WERI-Rb-1 (cell line): ENCODE measurements around the gene RPS19BP1.
A peak's percentile ranks its signal among the peaks of the same experiment; 100 is the strongest.

Experiments used
- DNase-seq: peaks from one replicate; pipeline ENCODE4 v3.0.0-alpha.2; 2020
- H3K27ac ChIP-seq: fragments of 250-450 bp; sonication (Bioruptor Pico); 2 replicates; pipeline ENCODE4 v1.5.1; 2020; ENCODE audit warnings: mild to moderate bottlenecking, moderate library complexity
- H3K27me3 ChIP-seq: fragments of 250-450 bp; sonication (Bioruptor Pico); 2 replicates; pipeline ENCODE4 v1.5.1; 2021; ENCODE audit warnings: mild to moderate bottlenecking, low read depth, moderate library complexity; ENCODE audit not compliant: insufficient read depth, severe bottlenecking
- H3K36me3 ChIP-seq: fragments of 250-450 bp; sonication (Bioruptor Pico); 2 replicates; pipeline ENCODE4 v1.5.1; 2020; ENCODE audit warnings: mild to moderate bottlenecking, moderate library complexity
- H3K4me3 ChIP-seq: 2 replicates; pipeline ENCODE4 v1.5.1; 2011; ENCODE audit warnings: low read depth, mild to moderate bottlenecking, control low read depth, low read length
- H3K9me3 ChIP-seq: fragments of 250-450 bp; sonication (Bioruptor Pico); 2 replicates; pipeline ENCODE4 v1.5.1; 2021; ENCODE audit warnings: mild to moderate bottlenecking, moderate library complexity; ENCODE audit not compliant: severe bottlenecking
- CTCF ChIP-seq: IDR thresholded peaks from 2 replicates; pipeline ENCODE4 v1.5.1; 2011; ENCODE audit warnings: low read depth, mild to moderate bottlenecking, control low read depth, inconsistent platforms, low read length

The RPS19BP1 gene

DNA sequence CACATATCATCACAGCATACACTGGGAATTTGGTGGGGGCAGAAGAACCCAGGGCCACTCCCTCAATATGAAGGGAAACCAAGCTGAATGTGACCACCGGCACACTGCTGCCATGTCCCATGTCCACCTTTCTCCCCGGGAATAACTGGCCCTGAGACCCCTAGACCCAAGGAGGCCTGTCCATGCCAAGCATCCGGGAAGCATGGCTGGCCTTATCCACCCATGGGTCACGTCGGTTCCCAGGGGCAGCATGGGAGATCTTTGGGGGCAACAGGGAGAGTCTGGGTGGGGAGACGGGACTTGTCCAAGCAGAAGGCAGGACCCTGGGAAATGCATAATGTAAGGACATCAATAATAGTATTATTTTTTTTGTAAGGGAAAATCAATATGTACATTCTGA lies 40.9 kb downstream of the RPS19BP1 start:
- H3K27me3 ChIP-seq, result no peaks in the 10 kb centered on the region
- H3K4me3 ChIP-seq, result no peak overlapping the region
- H3K27ac ChIP-seq, result no peak overlapping the region
- TF ChIP-seq CTCF, result no peak
- H3K36me3 ChIP-seq, result peaks cover 10% of the 10 kb centered on the region
- no peaks in the 10 kb centered on the region for H3K9me3 ChIP-seq
- DNase-seq, result no peak

DNA sequence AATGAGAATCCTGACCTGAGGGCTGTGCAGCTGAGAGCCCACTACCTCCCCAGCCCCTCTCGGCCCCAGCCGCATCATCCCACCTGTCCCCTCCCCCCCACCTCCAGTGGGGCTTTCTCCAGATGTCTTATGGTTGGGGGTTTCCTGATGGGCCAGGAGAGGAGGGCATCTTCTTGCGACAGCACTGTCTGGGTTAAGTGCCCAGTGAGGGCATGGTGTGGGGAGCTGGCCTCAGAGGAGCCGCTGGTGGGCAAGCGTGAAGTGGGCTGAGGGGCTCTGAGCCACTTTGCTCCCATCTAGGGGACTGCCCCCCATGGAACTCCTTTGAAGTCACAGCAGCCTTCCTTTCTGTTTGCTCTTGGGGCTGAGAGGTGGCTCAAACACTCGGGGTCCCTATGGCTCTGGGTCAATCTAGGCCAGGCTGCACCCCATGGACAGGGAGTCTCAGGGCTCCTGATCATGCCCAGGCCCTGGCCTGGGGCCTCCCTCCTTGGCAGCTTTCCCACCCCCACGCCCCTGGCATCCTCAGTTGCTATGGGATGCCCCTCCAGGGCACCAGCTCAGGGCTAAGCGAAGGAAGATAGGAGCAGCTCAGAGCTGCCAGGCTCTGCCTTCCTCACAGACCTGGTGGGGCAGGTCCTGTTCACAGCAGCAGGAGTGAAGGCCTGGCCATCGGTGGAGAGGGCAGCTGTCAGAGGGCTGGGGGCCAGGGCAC lies 41.4 kb downstream of the RPS19BP1 start:
- no peak for TF ChIP-seq CTCF
- Histone ChIP-seq H3K27me3 (no peaks in the 10 kb centered on the region), H3K4me3 (no peak overlapping the region), H3K9me3 (no peaks in the 10 kb centered on the region), H3K27ac (no peak overlapping the region), H3K36me3 (peaks cover 10% of the 10 kb centered on the region)
- DNase-seq, result no peak

- H3K9me3 ChIP-seq, result no peaks in the 10 kb centered on the region
- DNase-seq, result peak; percentile 78
- peaks cover 10% of the 10 kb centered on the region for H3K36me3 ChIP-seq
- H3K27ac ChIP-seq, result no peak overlapping the region
- H3K4me3 ChIP-seq, result no peak overlapping the region
- no peaks in the 10 kb centered on the region for H3K27me3 ChIP-seq
- TF ChIP-seq CTCF, result no peak
These were observed 42.3 kb downstream of the RPS19BP1 start for GRCh38 chr22:39490135-39490798.

- Histone ChIP-seq H3K4me3 (no peak overlapping the region), H3K27me3 (no peaks in the 10 kb centered on the region), H3K27ac (no peak overlapping the region), H3K9me3 (no peaks in the 10 kb centered on the region), H3K36me3 (peaks cover 10% of the 10 kb centered on the region)
- 0 out of 2 replicates have a peak, but pooled peaks have one; percentile 8 for TF ChIP-seq CTCF
- no peak for DNase-seq
These were observed 43.2 kb downstream of the RPS19BP1 start for GRCh38 chr22:39489094-39490068.

DNA sequence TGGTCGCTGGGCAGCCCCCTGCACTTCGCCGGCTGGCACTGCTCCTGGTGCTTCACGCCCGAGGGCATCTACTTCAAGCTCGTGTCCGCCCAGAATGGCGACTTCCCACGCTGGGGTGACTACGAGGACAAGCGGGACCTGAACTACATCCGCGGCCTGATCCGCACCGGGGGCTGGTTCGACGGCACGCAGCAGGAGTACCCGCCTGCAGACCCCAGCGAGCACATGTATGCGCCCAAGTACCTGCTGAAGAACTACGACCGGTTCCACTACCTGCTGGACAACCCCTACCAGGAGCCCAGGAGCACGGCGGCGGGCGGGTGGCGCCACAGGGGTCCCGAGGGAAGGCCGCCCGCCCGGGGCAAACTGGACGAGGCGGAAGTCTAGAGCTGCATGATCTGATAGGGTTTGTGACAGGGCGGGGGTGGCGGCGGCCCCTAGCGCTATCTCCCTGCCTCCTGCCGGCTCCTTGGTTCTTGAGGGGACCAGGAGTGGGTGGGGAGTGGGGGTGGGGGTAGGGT lies 43.9 kb downstream of the RPS19BP1 start:
- no peak overlapping the region for H3K27ac ChIP-seq
- peaks cover 10% of the 10 kb centered on the region for H3K36me3 ChIP-seq
- H3K4me3 ChIP-seq, result no peak overlapping the region
- H3K9me3 ChIP-seq, result no peaks in the 10 kb centered on the region
- no peak for TF ChIP-seq CTCF
- no peak for DNase-seq
- H3K27me3 ChIP-seq, result no peaks in the 10 kb centered on the region
